ENCODE results near the gene IL19. TPM values are rescaled to one million over a fixed set of nuclear protein-coding genes. Genes with fewer than 3 reads are reported as not detected.
"Not testable (repeated sequence)": the region's sequence is repeated elsewhere in the genome, so short reads cannot be mapped to it uniquely, and the experiment has no call there.

The IL19 gene
- total and polyA plus RNA-seq, 4 donors, result not detected

- TF ChIP-seq, protein P1, sequence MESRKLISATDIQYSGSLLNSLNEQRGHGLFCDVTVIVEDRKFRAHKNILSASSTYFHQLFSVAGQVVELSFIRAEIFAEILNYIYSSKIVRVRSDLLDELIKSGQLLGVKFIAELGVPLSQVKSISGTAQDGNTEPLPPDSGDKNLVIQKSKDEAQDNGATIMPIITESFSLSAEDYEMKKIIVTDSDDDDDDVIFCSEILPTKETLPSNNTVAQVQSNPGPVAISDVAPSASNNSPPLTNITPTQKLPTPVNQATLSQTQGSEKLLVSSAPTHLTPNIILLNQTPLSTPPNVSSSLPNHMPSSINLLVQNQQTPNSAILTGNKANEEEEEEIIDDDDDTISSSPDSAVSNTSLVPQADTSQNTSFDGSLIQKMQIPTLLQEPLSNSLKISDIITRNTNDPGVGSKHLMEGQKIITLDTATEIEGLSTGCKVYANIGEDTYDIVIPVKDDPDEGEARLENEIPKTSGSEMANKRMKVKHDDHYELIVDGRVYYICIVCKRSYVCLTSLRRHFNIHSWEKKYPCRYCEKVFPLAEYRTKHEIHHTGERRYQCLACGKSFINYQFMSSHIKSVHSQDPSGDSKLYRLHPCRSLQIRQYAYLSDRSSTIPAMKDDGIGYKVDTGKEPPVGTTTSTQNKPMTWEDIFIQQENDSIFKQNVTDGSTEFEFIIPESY (IDR thresholded peaks at IDR 0.05), result no peak
- TF ChIP-seq HNF4A (conservative IDR thresholded peaks at IDR 0.05) (no peak), TAF1 (conservative IDR thresholded peaks at IDR 0.05) (no peak), ATF3 (IDR thresholded peaks at IDR 0.05) (no peak), NR2F2 (IDR thresholded peaks at IDR 0.05) (no peak), FOXA1 (IDR thresholded peaks at IDR 0.05) (no peak), RXRA (IDR thresholded peaks at IDR 0.05) (no peak)
Measured at GRCh38 chr1:206776229-206776628, 5.7 kb downstream of the IL19 start (continued).

- Histone ChIP-seq H3K27me3 (ENCODE audit: control insufficient read depth in 4 of 4, insufficient read depth in 4 of 4, low read length in 3 of 4) (no peaks in the 10 kb centered on the region), H3K9me3 (ENCODE audit: control insufficient read depth in 4 of 4, low read length in 3 of 4) (no peaks in the 10 kb centered on the region), H3K27ac (ENCODE audit: low read depth in 1 of 2, low read length in 2 of 2) (no peak overlapping the region), H3K4me1 (ENCODE audit: control insufficient read depth in 4 of 4, insufficient read depth in 4 of 4, low read length in 3 of 4) (peaks cover 0 to 2% (median 0%) of the 10 kb centered on the region in 4 donors), H3K9ac (ENCODE audit: low read depth in 1 of 2, low read length in 2 of 2) (no peak overlapping the region), H3K36me3 (ENCODE audit: control insufficient read depth in 4 of 4, insufficient read depth in 3 of 4, low read depth in 1 of 4, low read length in 3 of 4) (no peaks in the 10 kb centered on the region), H3K4me3 (ENCODE audit: low read depth in 1 of 3, low read length in 3 of 3) (no peak overlapping the region)
- TF ChIP-seq FOXA1 (IDR thresholded peaks at IDR 0.05), result no peak
- TF ChIP-seq NR2F2 (IDR thresholded peaks at IDR 0.05), result no peak
- no peak for TF ChIP-seq RAD21 (IDR thresholded peaks at IDR 0.05)
- TF ChIP-seq JUND (IDR thresholded peaks at IDR 0.05), result no peak
- no peak for TF ChIP-seq HNF4A (conservative IDR thresholded peaks at IDR 0.05)
- TF ChIP-seq FOXA2 (IDR thresholded peaks at IDR 0.05), result no peak
- TF ChIP-seq ATF3 (IDR thresholded peaks at IDR 0.05), result no peak
- TF ChIP-seq, protein P1 (IDR thresholded peaks at IDR 0.05), result no peak
- no peak for TF ChIP-seq TAF1 (conservative IDR thresholded peaks at IDR 0.05)
- TF ChIP-seq, protein P2, sequence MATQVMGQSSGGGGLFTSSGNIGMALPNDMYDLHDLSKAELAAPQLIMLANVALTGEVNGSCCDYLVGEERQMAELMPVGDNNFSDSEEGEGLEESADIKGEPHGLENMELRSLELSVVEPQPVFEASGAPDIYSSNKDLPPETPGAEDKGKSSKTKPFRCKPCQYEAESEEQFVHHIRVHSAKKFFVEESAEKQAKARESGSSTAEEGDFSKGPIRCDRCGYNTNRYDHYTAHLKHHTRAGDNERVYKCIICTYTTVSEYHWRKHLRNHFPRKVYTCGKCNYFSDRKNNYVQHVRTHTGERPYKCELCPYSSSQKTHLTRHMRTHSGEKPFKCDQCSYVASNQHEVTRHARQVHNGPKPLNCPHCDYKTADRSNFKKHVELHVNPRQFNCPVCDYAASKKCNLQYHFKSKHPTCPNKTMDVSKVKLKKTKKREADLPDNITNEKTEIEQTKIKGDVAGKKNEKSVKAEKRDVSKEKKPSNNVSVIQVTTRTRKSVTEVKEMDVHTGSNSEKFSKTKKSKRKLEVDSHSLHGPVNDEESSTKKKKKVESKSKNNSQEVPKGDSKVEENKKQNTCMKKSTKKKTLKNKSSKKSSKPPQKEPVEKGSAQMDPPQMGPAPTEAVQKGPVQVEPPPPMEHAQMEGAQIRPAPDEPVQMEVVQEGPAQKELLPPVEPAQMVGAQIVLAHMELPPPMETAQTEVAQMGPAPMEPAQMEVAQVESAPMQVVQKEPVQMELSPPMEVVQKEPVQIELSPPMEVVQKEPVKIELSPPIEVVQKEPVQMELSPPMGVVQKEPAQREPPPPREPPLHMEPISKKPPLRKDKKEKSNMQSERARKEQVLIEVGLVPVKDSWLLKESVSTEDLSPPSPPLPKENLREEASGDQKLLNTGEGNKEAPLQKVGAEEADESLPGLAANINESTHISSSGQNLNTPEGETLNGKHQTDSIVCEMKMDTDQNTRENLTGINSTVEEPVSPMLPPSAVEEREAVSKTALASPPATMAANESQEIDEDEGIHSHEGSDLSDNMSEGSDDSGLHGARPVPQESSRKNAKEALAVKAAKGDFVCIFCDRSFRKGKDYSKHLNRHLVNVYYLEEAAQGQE (IDR thresholded peaks at IDR 0.05), result no peak
- TF ChIP-seq YY1 (IDR thresholded peaks at IDR 0.05), result no peak
- TF ChIP-seq RXRA (IDR thresholded peaks at IDR 0.05), result no peak
- TF ChIP-seq EGR1 (IDR thresholded peaks at IDR 0.05; ENCODE audit: low read depth in 2 of 2), result no peak
- TF ChIP-seq SP1 (IDR thresholded peaks at IDR 0.05), result no peak
- TF ChIP-seq HNF4G (IDR thresholded peaks at IDR 0.05), result no peak
- no peak for TF ChIP-seq GABPA (IDR thresholded peaks at IDR 0.05 in 1 of 2, conservative IDR thresholded peaks at IDR 0.05 in 1 of 2)
- DNase-seq (ENCODE audit: low spot score), result no peak
- 91% methylated on average over 7 of the region's 7 CpGs for WGBS
Measured at GRCh38 chr1:206778031-206778430, 7.5 kb downstream of the IL19 start.

DNA sequence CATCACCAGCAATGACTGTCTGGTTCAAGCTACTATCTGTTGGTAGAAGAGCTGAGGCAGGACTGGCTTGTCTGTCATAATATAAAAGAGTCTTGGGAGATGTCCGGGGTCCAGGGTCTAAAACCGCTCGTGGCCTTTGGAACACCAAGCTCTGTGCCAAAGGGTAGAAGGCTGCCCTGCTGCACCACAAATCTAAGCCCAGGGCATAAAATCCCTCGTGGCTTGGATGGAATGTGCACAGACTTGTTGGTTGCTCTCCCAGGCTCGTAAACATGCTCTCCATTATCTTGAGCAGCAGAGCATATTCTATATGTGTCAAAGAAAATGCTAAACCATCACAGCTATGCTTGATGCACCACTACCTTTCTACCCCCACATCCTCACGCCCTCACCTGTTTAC lies 8.3 kb downstream of the IL19 start:
- H3K4me1 ChIP-seq (ENCODE audit: control insufficient read depth in 4 of 4, insufficient read depth in 4 of 4, low read length in 3 of 4); H3K36me3 ChIP-seq (ENCODE audit: control insufficient read depth in 4 of 4, insufficient read depth in 3 of 4, low read depth in 1 of 4, low read length in 3 of 4); DNase-seq (ENCODE audit: low spot score); H3K4me3 ChIP-seq (ENCODE audit: low read depth in 1 of 3, low read length in 3 of 3); H3K9ac ChIP-seq (ENCODE audit: low read depth in 1 of 2, low read length in 2 of 2); H3K9me3 ChIP-seq (ENCODE audit: control insufficient read depth in 4 of 4, low read length in 3 of 4); H3K27ac ChIP-seq (ENCODE audit: low read depth in 1 of 2, low read length in 2 of 2); H3K27me3 ChIP-seq (ENCODE audit: control insufficient read depth in 4 of 4, insufficient read depth in 4 of 4, low read length in 3 of 4): not testable (repeated sequence)
- 87% methylated on average over 6 of the region's 6 CpGs for WGBS

All from liver (tissue), 9 donors.